B cell (primary cell): ENCODE measurements around the gene PARP3. TPM values are rescaled to one million over a fixed set of nuclear protein-coding genes. Genes with fewer than 3 reads are reported as not detected.

ENCODE experiments used
- ATAC-seq: fragments of 200-7000 bp; cut with Tn5 transposase; one replicate; pipeline ENCODE4 v1.10.0; 2021; ENCODE audit warnings: low read depth, mild to moderate bottlenecking, moderate number of reproducible peaks, moderate library complexity
- CTCF ChIA-PET: fragments of 350-600 bp; sonication (Branson Sonifier 250); formaldehyde crosslinking; loops from one replicate; lab custom pipeline; 2021; ENCODE audit warnings: antibody characterized with exemption, inconsistent platforms; lab: Charles Lee
- POLR2A ChIA-PET: fragments of 350-600 bp; sonication (Branson Sonifier 250); formaldehyde crosslinking; loops from one replicate; lab custom pipeline; 2021; ENCODE audit warnings: antibody characterized with exemption; lab: Charles Lee
- DNase-seq: peaks from one replicate; pipeline ENCODE4 v3.0.0; 2013
- H2AFZ ChIP-seq: 2 replicates; pipeline ENCODE4 v1.6.1; 2012; ENCODE audit warnings: mild to moderate bottlenecking, low read depth, low read length; ENCODE audit not compliant: insufficient read depth, poor library complexity, severe bottlenecking
- H3K27ac ChIP-seq, 2 donors: 1 replicate in 1 of 2; 2 replicates in 1 of 2; pipeline ENCODE4 v1.5.1; 2012 to 2013; ENCODE audit warnings: low read length in 2 of 2, mild to moderate bottlenecking in 2 of 2, moderate library complexity in 1 of 2
- H3K27me3 ChIP-seq, 4 experiments: fragments of 200-600 bp in 1 of 4; sonication (generic) in 1 of 4; replicated peaks in 1 of 4; 1 replicate in 2 of 4; 2 replicates in 2 of 4; pipeline versions ENCODE4 v1.6.1 to v1.7.0; 2013 to 2016; ENCODE audit warnings: low read length in 3 of 4, mild to moderate bottlenecking in 2 of 4, mixed read lengths in 1 of 4, moderate library complexity in 1 of 4; ENCODE audit not compliant: insufficient read depth in 4 of 4, control insufficient read depth in 3 of 4; ENCODE audit errors: control extremely low read depth in 1 of 4
- H3K36me3 ChIP-seq, 2 experiments: replicated peaks in 1 of 2; 1 replicate in 1 of 2; 2 replicates in 1 of 2; pipeline versions ENCODE4 v1.6.1 to v1.7.1; 2013; ENCODE audit warnings: low read length in 1 of 2; ENCODE audit not compliant: insufficient read depth in 2 of 2, control insufficient read depth in 1 of 2; ENCODE audit errors: control extremely low read depth in 1 of 2, extremely low read depth in 1 of 2
- H3K4me1 ChIP-seq, 2 donors: fragments of 200-600 bp in 1 of 2; sonication (generic) in 1 of 2; 1 replicate in 1 of 2; 2 replicates in 1 of 2; pipeline versions ENCODE4 v1.5.1 to v1.6.1; 2013 to 2017; ENCODE audit warnings: low read length in 2 of 2; ENCODE audit not compliant: control insufficient read depth in 2 of 2, insufficient read depth in 2 of 2
- H3K4me2 ChIP-seq: replicated peaks from 2 replicates; pipeline ENCODE3; 2012; ENCODE audit warnings: mild to moderate bottlenecking, low read depth, low read length; ENCODE audit not compliant: poor library complexity, severe bottlenecking
- H3K4me3 ChIP-seq, 5 experiments: fragments of 200-600 bp in 1 of 5; sonication (generic) in 1 of 5; 1 replicate in 3 of 5; 2 replicates in 2 of 5; pipeline versions ENCODE4 v1.5.1 to v1.7.0; 2011 to 2016; ENCODE audit warnings: low read length in 4 of 5, mild to moderate bottlenecking in 4 of 5, low read depth in 2 of 5, control low read depth in 1 of 5, moderate library complexity in 1 of 5; ENCODE audit not compliant: insufficient read depth in 1 of 5; ENCODE audit errors: control extremely low read depth in 1 of 5, extremely low read depth in 1 of 5
- H3K79me2 ChIP-seq: fragments of 200-600 bp; sonication (generic); one replicate; pipeline ENCODE4 v1.6.0; 2016; ENCODE audit warnings: low read length; ENCODE audit not compliant: control insufficient read depth, insufficient read depth
- H3K9ac ChIP-seq: fragments of 200-600 bp; sonication (generic); 2 replicates; pipeline ENCODE4 v1.6.1; 2017; ENCODE audit warnings: mild to moderate bottlenecking, low read length, moderate library complexity
- H3K9me3 ChIP-seq, 3 donors: one replicate each; pipeline versions ENCODE4 v1.6.1 to v1.7.1; 2013; ENCODE audit warnings: low read length in 2 of 3; ENCODE audit not compliant: control insufficient read depth in 2 of 3, insufficient read depth in 1 of 3; ENCODE audit errors: control extremely low read depth in 1 of 3
- H4K20me1 ChIP-seq: 2 replicates; pipeline ENCODE4 v1.6.0; 2012; ENCODE audit warnings: mild to moderate bottlenecking, low read length; ENCODE audit not compliant: insufficient read depth, control insufficient read depth, poor library complexity, severe bottlenecking
- H3K27ac Mint-ChIP-seq: one replicate; pipeline ENCODE4 v1.8.0; 2021; ENCODE audit warnings: mixed read lengths
- H3K27me3 Mint-ChIP-seq: one replicate; pipeline ENCODE4 v1.8.0; 2021; ENCODE audit warnings: mixed read lengths
- H3K4me1 Mint-ChIP-seq: one replicate; pipeline ENCODE4 v1.8.0; 2021; ENCODE audit warnings: mixed read lengths
- H3K4me3 Mint-ChIP-seq: one replicate; pipeline ENCODE4 v1.8.0; 2021; ENCODE audit warnings: mixed read lengths
- H3K9me3 Mint-ChIP-seq: one replicate; pipeline ENCODE4 v1.8.0; 2022; ENCODE audit warnings: mixed read lengths; ENCODE audit not compliant: insufficient read depth
- CTCF ChIP-seq: fragments of 200-600 bp; IDR thresholded peaks from one replicate; pipeline ENCODE4 v1.8.0; 2022; ENCODE audit warnings: antibody characterized with exemption, mild to moderate bottlenecking
- EZH2 ChIP-seq: IDR thresholded peaks from 2 replicates; pipeline ENCODE4 v1.6.1; 2012; ENCODE audit warnings: borderline replicate concordance, low read depth, mild to moderate bottlenecking, moderate library complexity, low read length; ENCODE audit not compliant: insufficient read depth, poor library complexity, severe bottlenecking
- WGBS: methylation state at CpG from one replicate; pipeline ENCODE4 v1.1.5; 2013; ENCODE audit warnings: missing lambda C conversion rate; ENCODE audit not compliant: insufficient coverage; 5-methylcytosine and 5-hydroxymethylcytosine counted together
- intact Hi-C: fragments of 100-400 bp; cut with micrococcal nuclease; formaldehyde crosslinking; loops from one replicate; pipeline ENCODE4 v1.10.0; 2022
- polyA plus RNA-seq: library from polyadenylated mRNA; depleted of rRNA; stranded (reverse); fragments of >200 nt; gene quantifications from 2 replicates; pipeline ENCODE4 v1.2.3, GENCODE V29; 2012
- total RNA-seq, 2 donors: library from RNA; stranded (reverse); fragments of 120-200 nt in 1 of 2; gene quantifications; 1 replicate in 1 of 2; 2 replicates in 1 of 2; pipeline versions ENCODE4 v1.2.3 to v1.2.4, GENCODE V29; 2013 to 2022

PARP3 gene
- total and polyA plus RNA-seq, 2 donors (not counting 1 experiment from before 2014, with no cell fraction given), result 17.7 to 29.7 TPM

GRCh38 chr3:51894391-51894790 is 47.8 kb upstream of the PARP3 start:
- H3K27ac Mint-ChIP-seq, result no peak overlapping the region
- TF ChIP-seq CTCF (no peak), EZH2 (no peak)
- H3K4me2 ChIP-seq, result no peak overlapping the region
- no peaks in the 10 kb centered on the region for H3K36me3 ChIP-seq
- H4K20me1 ChIP-seq, result no peaks in the 10 kb centered on the region
- H2AFZ ChIP-seq, result no peak overlapping the region
- H3K4me1 ChIP-seq, result no peaks in the 10 kb centered on the region
- POLR2A ChIA-PET, result no interaction called here
- peaks cover 60% of the 10 kb centered on the region for H3K27me3 Mint-ChIP-seq
- H3K4me3 ChIP-seq, result no peak overlapping the region
- 98% methylated on average over 4 of the region's 4 CpGs for WGBS
- H3K4me1 Mint-ChIP-seq, result no peaks in the 10 kb centered on the region
- H3K4me3 Mint-ChIP-seq, result no peak overlapping the region
- no peak overlapping the region for H3K27ac ChIP-seq
- DNase-seq (no peak), ATAC-seq (no peak)
- intact Hi-C loops, result no loop called here
- CTCF ChIA-PET, result no interaction called here
- peaks cover 0 to 1% (median 0%) of the 10 kb centered on the region in 3 donors for H3K9me3 ChIP-seq
- H3K9ac ChIP-seq, result no peak overlapping the region
- H3K27me3 ChIP-seq, result peaks cover 0 to 13% (median 7%) of the 10 kb centered on the region in 4 experiments
- H3K79me2 ChIP-seq, result no peaks in the 10 kb centered on the region
- H3K9me3 Mint-ChIP-seq, result no peaks in the 10 kb centered on the region

DNA sequence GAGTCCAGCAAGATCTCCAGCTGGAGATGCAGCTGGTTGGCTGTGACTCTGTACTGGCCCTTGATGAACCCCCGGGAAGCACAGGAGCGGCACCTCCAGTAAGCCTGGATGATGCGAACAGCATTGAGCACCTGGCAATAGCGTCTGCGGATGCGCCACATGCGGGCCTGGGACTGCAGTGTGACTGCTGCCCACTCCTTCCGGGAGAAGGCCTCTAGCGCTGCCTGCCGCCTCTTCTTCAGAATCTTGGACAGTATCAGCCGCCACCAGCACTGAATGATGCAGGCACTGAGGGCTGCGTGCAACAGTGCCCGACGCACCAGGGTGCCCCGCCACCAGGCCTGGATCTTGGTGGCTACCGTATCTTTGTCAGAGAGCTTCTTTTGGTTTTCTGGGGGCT is 47.2 kb upstream of the PARP3 start:
- H3K27me3 ChIP-seq, result peaks cover 0 to 13% (median 6%) of the 10 kb centered on the region in 4 experiments
- H3K36me3 ChIP-seq, result no peaks in the 10 kb centered on the region
- peaks cover 0 to 1% (median 0%) of the 10 kb centered on the region in 3 donors for H3K9me3 ChIP-seq
- 99% methylated on average over 16 of the region's 16 CpGs for WGBS
- no peaks in the 10 kb centered on the region for H4K20me1 ChIP-seq
- no peak overlapping the region for H3K4me2 ChIP-seq
- ChIA-PET CTCF (no interaction called here), POLR2A (no interaction called here)
- no peak overlapping the region for H3K27ac ChIP-seq
- H3K79me2 ChIP-seq, result no peaks in the 10 kb centered on the region
- H2AFZ ChIP-seq, result no peak overlapping the region
- Mint-ChIP-seq H3K4me1 (no peaks in the 10 kb centered on the region), H3K27ac (no peak overlapping the region), H3K27me3 (peaks cover 60% of the 10 kb centered on the region), H3K4me3 (no peak overlapping the region), H3K9me3 (no peaks in the 10 kb centered on the region)
- no peak overlapping the region for H3K4me3 ChIP-seq
- TF ChIP-seq EZH2 (no peak), CTCF (no peak)
- DNase-seq (no peak), ATAC-seq (no peak)
- intact Hi-C loops, result no loop called here
- H3K4me1 ChIP-seq, result no peaks in the 10 kb centered on the region
- no peak overlapping the region for H3K9ac ChIP-seq
